ENCODE data around the gene SBNO1. TPM values are rescaled to one million over a fixed set of nuclear protein-coding genes. Genes with fewer than 3 reads are reported as not detected.

SBNO1 gene
- total RNA-seq, 1 experiment from 2014 or later: 68.7 TPM

DNA sequence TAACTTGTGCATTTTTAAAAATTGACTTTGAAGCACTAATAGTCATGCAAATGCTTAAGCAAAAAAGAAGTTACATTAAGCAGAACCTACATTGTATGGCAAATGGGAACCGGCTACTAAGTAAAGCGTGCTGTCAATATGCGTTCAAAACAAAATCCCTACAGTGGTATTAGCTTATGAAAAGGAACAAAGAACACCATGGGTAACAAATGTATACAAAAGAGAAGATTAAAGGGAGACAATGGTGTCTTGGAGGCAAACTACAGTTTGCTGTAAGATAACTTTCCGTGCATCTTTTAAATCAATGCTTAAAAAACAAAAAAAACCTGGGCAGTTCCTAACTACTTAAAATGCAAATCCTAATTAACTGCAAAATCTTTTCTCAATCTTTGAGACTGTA is 103.5 kb downstream of the SBNO1 start:
- Histone ChIP-seq H3K27ac (ENCODE audit: low read length) (no peak overlapping the region), H3K9me3 (ENCODE audit: control insufficient read depth, insufficient read depth, low read depth, low read length) (no peaks in the 10 kb centered on the region), H3K4me1 (ENCODE audit: control insufficient read depth, insufficient read depth, low read length) (no peaks in the 10 kb centered on the region), H3K27me3 (ENCODE audit: control insufficient read depth, insufficient read depth, low read length) (no peaks in the 10 kb centered on the region), H3K36me3 (ENCODE audit: control insufficient read depth, insufficient read depth, low read length) (peaks cover 11% of the 10 kb centered on the region), H3K4me3 (ENCODE audit: low read depth in 2 of 2, low read length in 2 of 2) (no peak overlapping the region)
- intact Hi-C loops (cut with micrococcal nuclease; ENCODE audit: unreplicated experiment) (no loop called here), in situ Hi-C loops (cut with HindIII; ENCODE audit: low pct_unique_long_range_greater_than_20kb, low sequenced_read_pairs) (no loop called here)
- POLR2A ChIA-PET: interaction anchor here (0.8 kb wide), 1 partner anchor 57 kb away, joined by 3 read pairs; no protein-coding TSS in a partner anchor
- TSS peak; percentile 87 for BruUV-seq (replicated peaks)
- CTCF ChIA-PET: no interaction called here
- DNase-seq (ENCODE audit: low read depth, low spot score): no peak
- no peak for ATAC-seq
- TF ChIP-seq TCF7L2 (IDR thresholded peaks at IDR 0.05; ENCODE audit: low read depth, low read length) (no peak), SIN3A (IDR thresholded peaks at IDR 0.05; ENCODE audit: borderline replicate concordance, insufficient read depth, low read depth, low read length) (no peak), POLR2AphosphoS5 (IDR thresholded peaks at IDR 0.05; ENCODE audit: low read depth, low read length) (no peak)
- TF ChIP-seq, protein P1, sequence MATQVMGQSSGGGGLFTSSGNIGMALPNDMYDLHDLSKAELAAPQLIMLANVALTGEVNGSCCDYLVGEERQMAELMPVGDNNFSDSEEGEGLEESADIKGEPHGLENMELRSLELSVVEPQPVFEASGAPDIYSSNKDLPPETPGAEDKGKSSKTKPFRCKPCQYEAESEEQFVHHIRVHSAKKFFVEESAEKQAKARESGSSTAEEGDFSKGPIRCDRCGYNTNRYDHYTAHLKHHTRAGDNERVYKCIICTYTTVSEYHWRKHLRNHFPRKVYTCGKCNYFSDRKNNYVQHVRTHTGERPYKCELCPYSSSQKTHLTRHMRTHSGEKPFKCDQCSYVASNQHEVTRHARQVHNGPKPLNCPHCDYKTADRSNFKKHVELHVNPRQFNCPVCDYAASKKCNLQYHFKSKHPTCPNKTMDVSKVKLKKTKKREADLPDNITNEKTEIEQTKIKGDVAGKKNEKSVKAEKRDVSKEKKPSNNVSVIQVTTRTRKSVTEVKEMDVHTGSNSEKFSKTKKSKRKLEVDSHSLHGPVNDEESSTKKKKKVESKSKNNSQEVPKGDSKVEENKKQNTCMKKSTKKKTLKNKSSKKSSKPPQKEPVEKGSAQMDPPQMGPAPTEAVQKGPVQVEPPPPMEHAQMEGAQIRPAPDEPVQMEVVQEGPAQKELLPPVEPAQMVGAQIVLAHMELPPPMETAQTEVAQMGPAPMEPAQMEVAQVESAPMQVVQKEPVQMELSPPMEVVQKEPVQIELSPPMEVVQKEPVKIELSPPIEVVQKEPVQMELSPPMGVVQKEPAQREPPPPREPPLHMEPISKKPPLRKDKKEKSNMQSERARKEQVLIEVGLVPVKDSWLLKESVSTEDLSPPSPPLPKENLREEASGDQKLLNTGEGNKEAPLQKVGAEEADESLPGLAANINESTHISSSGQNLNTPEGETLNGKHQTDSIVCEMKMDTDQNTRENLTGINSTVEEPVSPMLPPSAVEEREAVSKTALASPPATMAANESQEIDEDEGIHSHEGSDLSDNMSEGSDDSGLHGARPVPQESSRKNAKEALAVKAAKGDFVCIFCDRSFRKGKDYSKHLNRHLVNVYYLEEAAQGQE (IDR thresholded peaks at IDR 0.05; ENCODE audit: insufficient read depth in 1 of 2, low read depth in 2 of 2, low read length in 1 of 2): no peak
- TF ChIP-seq, protein P2, sequence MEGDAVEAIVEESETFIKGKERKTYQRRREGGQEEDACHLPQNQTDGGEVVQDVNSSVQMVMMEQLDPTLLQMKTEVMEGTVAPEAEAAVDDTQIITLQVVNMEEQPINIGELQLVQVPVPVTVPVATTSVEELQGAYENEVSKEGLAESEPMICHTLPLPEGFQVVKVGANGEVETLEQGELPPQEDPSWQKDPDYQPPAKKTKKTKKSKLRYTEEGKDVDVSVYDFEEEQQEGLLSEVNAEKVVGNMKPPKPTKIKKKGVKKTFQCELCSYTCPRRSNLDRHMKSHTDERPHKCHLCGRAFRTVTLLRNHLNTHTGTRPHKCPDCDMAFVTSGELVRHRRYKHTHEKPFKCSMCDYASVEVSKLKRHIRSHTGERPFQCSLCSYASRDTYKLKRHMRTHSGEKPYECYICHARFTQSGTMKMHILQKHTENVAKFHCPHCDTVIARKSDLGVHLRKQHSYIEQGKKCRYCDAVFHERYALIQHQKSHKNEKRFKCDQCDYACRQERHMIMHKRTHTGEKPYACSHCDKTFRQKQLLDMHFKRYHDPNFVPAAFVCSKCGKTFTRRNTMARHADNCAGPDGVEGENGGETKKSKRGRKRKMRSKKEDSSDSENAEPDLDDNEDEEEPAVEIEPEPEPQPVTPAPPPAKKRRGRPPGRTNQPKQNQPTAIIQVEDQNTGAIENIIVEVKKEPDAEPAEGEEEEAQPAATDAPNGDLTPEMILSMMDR (IDR thresholded peaks at IDR 0.05): no peak

DNA sequence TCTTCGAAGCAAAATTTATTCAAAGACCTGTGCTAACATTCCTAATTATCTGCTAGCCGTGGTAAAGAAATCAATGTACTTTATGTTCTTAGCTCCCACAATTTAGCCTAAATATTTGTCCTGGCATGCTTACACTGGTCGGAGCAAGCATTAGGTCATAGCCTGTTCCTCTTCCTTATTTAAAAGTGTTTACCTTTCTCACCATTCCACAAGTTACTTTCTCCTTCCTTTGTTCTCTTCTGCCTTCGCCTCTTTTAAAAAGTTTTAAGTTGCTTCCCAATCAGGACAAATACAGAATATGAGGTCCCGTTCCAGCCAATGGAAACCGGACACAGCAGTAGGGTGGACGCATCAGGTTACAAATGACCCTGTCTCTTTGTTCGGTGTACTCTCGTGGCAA is 104.6 kb downstream of the SBNO1 start:
- Histone ChIP-seq H3K9me3 (ENCODE audit: control insufficient read depth, insufficient read depth, low read depth, low read length) (no peaks in the 10 kb centered on the region), H3K27me3 (ENCODE audit: control insufficient read depth, insufficient read depth, low read length) (no peaks in the 10 kb centered on the region), H3K36me3 (ENCODE audit: control insufficient read depth, insufficient read depth, low read length) (peaks cover 11% of the 10 kb centered on the region), H3K4me1 (ENCODE audit: control insufficient read depth, insufficient read depth, low read length) (no peaks in the 10 kb centered on the region), H3K4me3 (ENCODE audit: low read depth in 2 of 2, low read length in 2 of 2) (no peak overlapping the region), H3K27ac (ENCODE audit: low read length) (no peak overlapping the region)
- intact Hi-C loops (cut with micrococcal nuclease; ENCODE audit: unreplicated experiment) (no loop called here), in situ Hi-C loops (cut with HindIII; ENCODE audit: low pct_unique_long_range_greater_than_20kb, low sequenced_read_pairs) (no loop called here)
- POLR2A ChIA-PET: no interaction called here
- DNase-seq (ENCODE audit: low read depth, low spot score): no peak
- no peak for TF ChIP-seq SIN3A (IDR thresholded peaks at IDR 0.05; ENCODE audit: borderline replicate concordance, insufficient read depth, low read depth, low read length)
- TF ChIP-seq POLR2AphosphoS5 (IDR thresholded peaks at IDR 0.05; ENCODE audit: low read depth, low read length): no peak
- no peak for TF ChIP-seq TCF7L2 (IDR thresholded peaks at IDR 0.05; ENCODE audit: low read depth, low read length)
- TF ChIP-seq, protein P2 (IDR thresholded peaks at IDR 0.05): no peak
- TF ChIP-seq, protein P1 (IDR thresholded peaks at IDR 0.05; ENCODE audit: insufficient read depth in 1 of 2, low read depth in 2 of 2, low read length in 1 of 2): no peak
- no TSS peak for BruUV-seq (replicated peaks)
- CTCF ChIA-PET: no interaction called here
- ATAC-seq: no peak

All from Panc1 (cell line).